ENCODE measurements around the gene GALK2. TPM values are rescaled to one million over a fixed set of nuclear protein-coding genes. Genes with fewer than 3 reads are reported as not detected.
"Not testable (repeated sequence)": the region's sequence is repeated elsewhere in the genome, so short reads cannot be mapped to it uniquely, and the experiment has no call there.

The GALK2 gene
- total RNA-seq, 1 donor from 2014 or later: 25.4 TPM

DNA sequence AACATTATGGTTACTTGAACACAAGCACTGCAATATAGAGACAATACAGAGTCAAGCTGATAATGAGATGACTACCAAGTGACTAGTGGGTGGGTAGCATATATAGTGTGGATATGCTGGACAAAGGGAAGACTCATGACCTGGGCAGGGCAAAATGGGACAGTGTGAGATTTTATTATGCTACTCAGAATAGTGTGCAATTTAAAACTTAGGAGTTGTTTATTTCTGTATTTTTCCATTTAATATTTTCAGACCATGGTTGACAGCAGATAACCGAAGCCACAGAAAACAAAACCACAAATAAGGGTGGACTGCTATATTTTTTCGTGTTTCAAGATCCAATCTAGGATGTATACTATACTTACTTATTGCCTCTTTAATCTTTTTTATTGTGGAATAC lies 19.6 kb downstream of the GALK2 start:
- Mint-ChIP-seq H3K36me3 (peaks cover 19% of the 10 kb centered on the region), H3K4me3 (no peak overlapping the region), H3K27ac (no peak overlapping the region), H3K4me1 (no peaks in the 10 kb centered on the region), H3K27me3 (ENCODE audit: low read depth) (no peaks in the 10 kb centered on the region), H3K9me3 (peaks cover 16% of the 10 kb centered on the region)
- DNase-seq (ENCODE audit: low spot score in 2 of 2, unreplicated experiment in 2 of 2): no peak
- TF ChIP-seq, protein P1, sequence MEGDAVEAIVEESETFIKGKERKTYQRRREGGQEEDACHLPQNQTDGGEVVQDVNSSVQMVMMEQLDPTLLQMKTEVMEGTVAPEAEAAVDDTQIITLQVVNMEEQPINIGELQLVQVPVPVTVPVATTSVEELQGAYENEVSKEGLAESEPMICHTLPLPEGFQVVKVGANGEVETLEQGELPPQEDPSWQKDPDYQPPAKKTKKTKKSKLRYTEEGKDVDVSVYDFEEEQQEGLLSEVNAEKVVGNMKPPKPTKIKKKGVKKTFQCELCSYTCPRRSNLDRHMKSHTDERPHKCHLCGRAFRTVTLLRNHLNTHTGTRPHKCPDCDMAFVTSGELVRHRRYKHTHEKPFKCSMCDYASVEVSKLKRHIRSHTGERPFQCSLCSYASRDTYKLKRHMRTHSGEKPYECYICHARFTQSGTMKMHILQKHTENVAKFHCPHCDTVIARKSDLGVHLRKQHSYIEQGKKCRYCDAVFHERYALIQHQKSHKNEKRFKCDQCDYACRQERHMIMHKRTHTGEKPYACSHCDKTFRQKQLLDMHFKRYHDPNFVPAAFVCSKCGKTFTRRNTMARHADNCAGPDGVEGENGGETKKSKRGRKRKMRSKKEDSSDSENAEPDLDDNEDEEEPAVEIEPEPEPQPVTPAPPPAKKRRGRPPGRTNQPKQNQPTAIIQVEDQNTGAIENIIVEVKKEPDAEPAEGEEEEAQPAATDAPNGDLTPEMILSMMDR (IDR thresholded peaks at IDR 0.05; ENCODE audit: unreplicated experiment): no peak

- TF ChIP-seq, protein P1 (IDR thresholded peaks at IDR 0.05; ENCODE audit: unreplicated experiment): no peak
- H3K4me1 Mint-ChIP-seq: peaks cover 3% of the 10 kb centered on the region
- peaks cover 6% of the 10 kb centered on the region for H3K9me3 Mint-ChIP-seq
- H3K27ac Mint-ChIP-seq: no peak overlapping the region
- no peaks in the 10 kb centered on the region for H3K27me3 Mint-ChIP-seq (ENCODE audit: low read depth)
- H3K4me3 Mint-ChIP-seq: no peak overlapping the region
- DNase-seq (ENCODE audit: low spot score in 2 of 2, unreplicated experiment in 2 of 2): no peak
- peaks cover 12% of the 10 kb centered on the region for H3K36me3 Mint-ChIP-seq
Measured at GRCh38 chr15:49190586-49190985, 20.5 kb downstream of the GALK2 start.

DNA sequence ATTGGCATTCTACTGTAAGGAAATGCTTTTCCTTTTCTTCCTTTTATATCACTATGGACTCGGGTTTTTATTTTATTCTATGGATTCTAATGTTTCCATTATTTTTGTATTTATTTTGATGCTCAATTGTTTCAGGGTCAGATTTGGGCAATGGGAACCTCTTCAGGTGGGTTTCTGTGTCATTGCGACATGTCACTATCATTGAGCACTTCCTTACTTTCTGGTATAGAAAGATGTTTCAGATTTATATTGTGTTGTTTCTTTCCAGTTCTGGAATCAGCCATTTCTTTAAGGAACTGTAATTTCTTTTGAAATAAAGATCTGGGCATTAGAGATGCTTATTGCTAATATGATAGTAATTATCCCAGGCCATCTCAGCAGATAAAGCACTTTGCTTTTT lies 21.8 kb downstream of the GALK2 start:
- H3K9me3 Mint-ChIP-seq: no peaks in the 10 kb centered on the region
- peaks cover 9% of the 10 kb centered on the region for H3K4me1 Mint-ChIP-seq
- no peaks in the 10 kb centered on the region for H3K27me3 Mint-ChIP-seq (ENCODE audit: low read depth)

GRCh38 chr15:49196856-49197255 lies 26.8 kb downstream of the GALK2 start:
- Mint-ChIP-seq H3K4me3 (no peak overlapping the region), H3K36me3 (peaks cover 2% of the 10 kb centered on the region), H3K27ac (no peak overlapping the region), H3K9me3 (no peaks in the 10 kb centered on the region), H3K27me3 (ENCODE audit: low read depth) (no peaks in the 10 kb centered on the region), H3K4me1 (peaks cover 9% of the 10 kb centered on the region)
- TF ChIP-seq, protein P1 (IDR thresholded peaks at IDR 0.05; ENCODE audit: unreplicated experiment): no peak
- DNase-seq (ENCODE audit: low spot score in 2 of 2, unreplicated experiment in 2 of 2): no peak

More for the DNA sequence above, 21.8 kb downstream of the GALK2 start:
- DNase-seq (ENCODE audit: low spot score in 2 of 2, unreplicated experiment in 2 of 2): no peak
- Mint-ChIP-seq H3K27ac (peak overlapping the region; percentile 56), H3K4me3 (no peak overlapping the region), H3K36me3 (peaks cover 3% of the 10 kb centered on the region)
- TF ChIP-seq, protein P1 (IDR thresholded peaks at IDR 0.05; ENCODE audit: unreplicated experiment): no peak

DNA sequence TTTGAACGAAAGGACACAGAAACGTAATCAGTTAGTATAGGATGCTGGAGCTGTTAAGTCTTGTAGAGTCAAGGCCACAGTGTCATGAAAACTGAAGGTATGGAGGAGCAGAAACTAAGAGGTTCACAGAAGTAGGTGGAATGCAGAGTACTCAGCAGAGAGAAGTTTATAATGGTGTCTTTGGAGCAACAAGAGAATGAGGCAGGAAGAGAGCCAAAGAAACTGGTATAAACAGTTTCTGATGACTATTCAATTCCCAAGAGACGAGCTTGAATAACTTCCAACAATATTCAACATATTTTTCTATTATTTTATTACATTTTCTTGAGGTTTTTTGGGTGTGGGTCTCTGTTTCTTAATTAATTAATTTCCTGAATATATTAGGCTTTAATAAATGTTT lies 29.6 kb downstream of the GALK2 start:
- H3K4me1 Mint-ChIP-seq: peaks cover 9% of the 10 kb centered on the region
- H3K4me3 Mint-ChIP-seq: no peak overlapping the region
- no peak overlapping the region for H3K27ac Mint-ChIP-seq
- peaks cover 22% of the 10 kb centered on the region for H3K36me3 Mint-ChIP-seq
- peaks cover 6% of the 10 kb centered on the region for H3K9me3 Mint-ChIP-seq
- H3K27me3 Mint-ChIP-seq (ENCODE audit: low read depth): no peaks in the 10 kb centered on the region
- no peak for DNase-seq (ENCODE audit: low spot score in 2 of 2, unreplicated experiment in 2 of 2)
- TF ChIP-seq, protein P1 (IDR thresholded peaks at IDR 0.05; ENCODE audit: unreplicated experiment): no peak

GRCh38 chr15:49200347-49200746 lies 30.3 kb downstream of the GALK2 start:
- H3K27me3 Mint-ChIP-seq (ENCODE audit: low read depth): no peaks in the 10 kb centered on the region
- H3K27ac Mint-ChIP-seq: no peak overlapping the region
- H3K9me3 Mint-ChIP-seq: peaks cover 12% of the 10 kb centered on the region
- no peak overlapping the region for H3K4me3 Mint-ChIP-seq
- TF ChIP-seq, protein P1 (IDR thresholded peaks at IDR 0.05; ENCODE audit: unreplicated experiment): no peak
- peaks cover 29% of the 10 kb centered on the region for H3K36me3 Mint-ChIP-seq
- peaks cover 8% of the 10 kb centered on the region for H3K4me1 Mint-ChIP-seq
- DNase-seq (ENCODE audit: low spot score in 2 of 2, unreplicated experiment in 2 of 2): no peak

DNA sequence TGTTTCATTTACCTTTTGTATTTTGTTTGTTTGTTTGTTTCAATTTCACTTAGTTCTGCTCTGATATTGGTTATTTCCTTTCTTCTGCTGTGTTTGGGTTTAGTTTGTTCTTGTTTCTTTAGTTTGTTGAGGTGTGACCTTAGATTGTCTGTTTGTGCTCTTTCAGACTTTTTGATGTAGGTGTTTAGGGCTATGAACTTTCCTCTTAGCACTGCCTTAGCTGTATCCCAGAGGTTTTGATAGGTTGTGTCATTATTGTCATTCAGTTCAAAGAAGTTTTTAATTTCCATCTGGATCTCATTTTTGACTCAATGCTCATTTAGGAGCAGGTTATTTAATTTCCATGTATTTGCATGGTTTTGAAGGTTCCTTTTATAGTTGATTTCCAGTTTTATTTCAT lies 38.1 kb downstream of the GALK2 start:
- not testable (repeated sequence) for H3K27ac Mint-ChIP-seq; H3K4me1 Mint-ChIP-seq; H3K27me3 Mint-ChIP-seq (ENCODE audit: low read depth); H3K4me3 Mint-ChIP-seq; DNase-seq (ENCODE audit: low spot score in 2 of 2, unreplicated experiment in 2 of 2)
- peaks cover 76% of the 10 kb centered on the region for H3K9me3 Mint-ChIP-seq
- H3K36me3 Mint-ChIP-seq: peaks cover 76% of the 10 kb centered on the region
